ENCODE results near the gene ZNF74.
"Not testable (repeated sequence)": the region's sequence is repeated elsewhere in the genome, so short reads cannot be mapped to it uniquely, and the experiment has no call there.

ZNF74 gene

GRCh38 chr22:20401376-20402014, 7.5 kb downstream of the ZNF74 start:
- no peak for DNase-seq

- DNase-seq: no peak
These were observed 9.2 kb downstream of the ZNF74 start for GRCh38 chr22:20402960-20403778.

- DNase-seq: no peak
These were observed 9.8 kb downstream of the ZNF74 start for GRCh38 chr22:20403779-20404140.

- DNase-seq: no peak
These were observed 10.9 kb downstream of the ZNF74 start for GRCh38 chr22:20404881-20405280.

GRCh38 chr22:20405291-20405930, 11.5 kb downstream of the ZNF74 start:
- no peak for DNase-seq

- no peak for DNase-seq
These were observed 12.2 kb downstream of the ZNF74 start for GRCh38 chr22:20405931-20406685.

- DNase-seq: no peak
These were observed 12.9 kb downstream of the ZNF74 start for GRCh38 chr22:20406686-20407408.

GRCh38 chr22:20407829-20408228, 13.9 kb downstream of the ZNF74 start:
- no peak for DNase-seq

GRCh38 chr22:20408891-20409290, 14.9 kb downstream of the ZNF74 start:
- no peak for DNase-seq

GRCh38 chr22:20409385-20409784, 15.4 kb downstream of the ZNF74 start:
- DNase-seq: not testable (repeated sequence)

GRCh38 chr22:20412474-20413216, 18.7 kb downstream of the ZNF74 start:
- DNase-seq: no peak

- no peak for DNase-seq
These were observed 19.5 kb downstream of the ZNF74 start for GRCh38 chr22:20413217-20414058.

- no peak for DNase-seq
These were observed 20.1 kb downstream of the ZNF74 start for GRCh38 chr22:20414059-20414440.

- DNase-seq: no peak
These were observed 20.5 kb downstream of the ZNF74 start for GRCh38 chr22:20414450-20414849.

- not testable (repeated sequence) for DNase-seq
These were observed 21.3 kb downstream of the ZNF74 start for GRCh38 chr22:20415241-20415640.

- DNase-seq: not testable (repeated sequence)
These were observed 21.7 kb downstream of the ZNF74 start for GRCh38 chr22:20415699-20416098.

GRCh38 chr22:20418211-20418788, 24.3 kb downstream of the ZNF74 start:
- DNase-seq: peak; percentile 17

- DNase-seq: no peak
These were observed 25.7 kb downstream of the ZNF74 start for GRCh38 chr22:20419664-20419951.

- no peak for DNase-seq
These were observed 26.3 kb downstream of the ZNF74 start for GRCh38 chr22:20420157-20420842.

GRCh38 chr22:20421507-20421874, 27.5 kb downstream of the ZNF74 start:
- no peak for DNase-seq
